HEK293 (cell line): Measurements from ENCODE around the gene STARD13.

Experiments
- CTCF ChIA-PET: fragments of 350-600 bp; formaldehyde crosslinking; extraction: SDS; loops from one replicate; lab custom pipeline; 2021; ENCODE audit warnings: antibody characterized with exemption; lab: Yijun Ruan, JAX
- POLR2A ChIA-PET: fragments of 300-600 bp; formaldehyde crosslinking; extraction: SDS; loops from one replicate; lab custom pipeline; 2020; ENCODE audit warnings: antibody characterized with exemption, inconsistent platforms; lab: Yijun Ruan, JAX
- H3K27ac ChIP-seq: fragments of 200-500 bp; sonication (Bioruptor generic); 2 replicates; pipeline ENCODE4 v1.5.1; 2014; ENCODE audit warnings: low read depth, low read length, control low read depth, inconsistent platforms; ENCODE audit errors: extremely low read depth
- H3K36me3 ChIP-seq, 2 experiments: fragments of 200-500 bp in 1 of 2; sonication (Bioruptor generic) in 1 of 2; 1 replicate in 1 of 2; 2 replicates in 1 of 2; pipeline ENCODE4 v1.5.1; 2014 to 2017; ENCODE audit warnings: inconsistent platforms in 2 of 2, low read length in 2 of 2; ENCODE audit not compliant: control insufficient read depth in 2 of 2, insufficient read depth in 1 of 2
- H3K4me1 ChIP-seq: fragments of 200-500 bp; sonication (Bioruptor generic); 2 replicates; pipeline ENCODE4 v1.5.1; 2014; ENCODE audit warnings: mild to moderate bottlenecking, low read length, inconsistent platforms; ENCODE audit not compliant: control insufficient read depth, insufficient read depth
- H3K4me3 ChIP-seq: 2 replicates; pipeline ENCODE4 v1.5.1; 2011; ENCODE audit warnings: low read depth, mild to moderate bottlenecking, control low read depth, low read length, moderate library complexity
- H3K9me3 ChIP-seq: fragments of 200-500 bp; sonication (Bioruptor generic); 2 replicates; pipeline ENCODE4 v1.5.1; 2014; ENCODE audit warnings: low read depth, low read length, inconsistent platforms; ENCODE audit not compliant: control insufficient read depth, insufficient read depth
- HIC1 ChIP-seq: fragments of 450-650 bp; formaldehyde crosslinking; IDR thresholded peaks from 2 replicates; pipeline ENCODE4 v1.5.1; 2016; ENCODE audit warnings: missing biosample characterization, missing genetic modification characterization
- MYNN ChIP-seq: fragments of 450-650 bp; formaldehyde crosslinking; IDR thresholded peaks from 2 replicates; pipeline ENCODE4 v1.5.1; 2016; ENCODE audit warnings: missing biosample characterization, missing genetic modification characterization, borderline replicate concordance
- SCRT1 ChIP-seq: fragments of 450-650 bp; formaldehyde crosslinking; IDR thresholded peaks from 2 replicates; pipeline ENCODE4 v1.5.1; 2016; ENCODE audit warnings: missing biosample characterization, missing genetic modification characterization, borderline replicate concordance
- SCRT2 ChIP-seq: fragments of 450-650 bp; formaldehyde crosslinking; IDR thresholded peaks from 2 replicates; pipeline ENCODE4 v1.5.1; 2016; ENCODE audit warnings: missing biosample characterization, missing genetic modification characterization
- SP2 ChIP-seq: fragments of 450-650 bp; formaldehyde crosslinking; IDR thresholded peaks from 2 replicates; pipeline ENCODE4 v1.5.1; 2016; ENCODE audit warnings: missing biosample characterization, missing genetic modification characterization
- TRIM28 ChIP-seq: IDR thresholded peaks from 2 replicates; pipeline ENCODE4 v1.6.1; 2011; ENCODE audit warnings: low read length, control low read depth, borderline replicate concordance
- WT1 ChIP-seq: fragments of 450-650 bp; formaldehyde crosslinking; IDR thresholded peaks from 2 replicates; pipeline ENCODE4 v1.5.1; 2016; ENCODE audit warnings: missing biosample characterization, missing genetic modification characterization
- ZFHX2 ChIP-seq: fragments of 450-650 bp; formaldehyde crosslinking; conservative IDR thresholded peaks from 2 replicates; pipeline ENCODE4 v1.5.1; 2016; ENCODE audit warnings: missing biosample characterization, missing genetic modification characterization
- ZNF18 ChIP-seq: fragments of 450-650 bp; formaldehyde crosslinking; IDR thresholded peaks from 2 replicates; pipeline ENCODE4 v1.5.1; 2016; ENCODE audit warnings: missing biosample characterization, missing genetic modification characterization
- ZNF19 ChIP-seq: fragments of 450-650 bp; formaldehyde crosslinking; IDR thresholded peaks from 2 replicates; pipeline ENCODE4; 2016; ENCODE audit warnings: missing biosample characterization, missing genetic modification characterization, low read depth
- ZNF394 ChIP-seq: fragments of 450-650 bp; formaldehyde crosslinking; IDR thresholded peaks from 2 replicates; pipeline ENCODE4 v1.5.1; 2016; ENCODE audit warnings: missing biosample characterization, missing genetic modification characterization, mild to moderate bottlenecking, moderate library complexity, borderline replicate concordance
- ZNF433 ChIP-seq: fragments of 450-650 bp; formaldehyde crosslinking; IDR thresholded peaks from 2 replicates; pipeline ENCODE4 v1.5.1; 2016; ENCODE audit warnings: missing biosample characterization, missing genetic modification characterization, low read depth
- ZNF560 ChIP-seq: fragments of 450-650 bp; formaldehyde crosslinking; IDR thresholded peaks from 2 replicates; pipeline ENCODE4 v1.5.1; 2017; ENCODE audit warnings: missing biosample characterization, missing genetic modification characterization, borderline replicate concordance
- ZNF600 ChIP-seq: fragments of 450-650 bp; formaldehyde crosslinking; IDR thresholded peaks from 2 replicates; pipeline ENCODE4 v1.5.1; 2016; ENCODE audit warnings: missing biosample characterization, missing genetic modification characterization
- ZNF621 ChIP-seq: fragments of 450-650 bp; formaldehyde crosslinking; IDR thresholded peaks from 2 replicates; pipeline ENCODE4 v1.5.1; 2017; ENCODE audit warnings: missing biosample characterization, missing genetic modification characterization
- ZNF777 ChIP-seq: fragments of 450-650 bp; formaldehyde crosslinking; IDR thresholded peaks from 2 replicates; pipeline ENCODE4 v1.5.1; 2017; ENCODE audit warnings: missing biosample characterization, missing genetic modification characterization, borderline replicate concordance
- ZNF785 ChIP-seq: fragments of 450-650 bp; formaldehyde crosslinking; IDR thresholded peaks from 2 replicates; pipeline ENCODE4 v1.5.1; 2016; ENCODE audit warnings: missing biosample characterization, missing genetic modification characterization
- TF ChIP-seq, protein P1 (sequence below): fragments of 450-650 bp; formaldehyde crosslinking; IDR thresholded peaks from 2 replicates; pipeline ENCODE4 v1.5.1; 2016; ENCODE audit warnings: missing biosample characterization, missing genetic modification characterization
- TF ChIP-seq, protein P2 (sequence below): fragments of 450-650 bp; formaldehyde crosslinking; IDR thresholded peaks from 2 replicates; pipeline ENCODE4 v1.5.1; 2016; ENCODE audit warnings: missing biosample characterization, missing genetic modification characterization
- TF ChIP-seq, protein P3 (sequence below): IDR thresholded peaks from 2 replicates; pipeline ENCODE4 v1.6.1; 2011; ENCODE audit warnings: mild to moderate bottlenecking, low read depth, low read length, borderline replicate concordance
- TF ChIP-seq, protein P4 (sequence below): fragments of 450-650 bp; formaldehyde crosslinking; IDR thresholded peaks from 2 replicates; pipeline ENCODE4 v1.5.1; 2016; ENCODE audit warnings: missing biosample characterization, missing genetic modification characterization

Gene STARD13

DNA sequence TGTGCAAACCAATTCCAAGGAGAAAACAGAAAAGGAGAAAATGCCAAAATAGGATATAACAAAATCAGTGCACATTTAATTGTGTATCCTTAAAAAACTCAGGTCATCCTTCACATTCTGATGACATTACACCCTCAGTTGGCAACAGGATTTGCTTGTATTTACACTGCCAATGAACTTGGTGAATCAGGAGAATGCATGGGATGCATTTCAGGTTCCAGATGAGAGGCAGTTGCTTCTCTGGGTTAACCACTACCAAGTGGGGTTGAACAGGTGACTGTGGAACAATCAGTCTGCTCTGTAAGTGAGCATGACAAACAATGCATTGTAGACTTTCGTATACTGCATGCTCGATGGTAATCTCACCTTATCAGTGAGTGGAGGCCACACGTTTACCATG lies 79.1 kb downstream of the STARD13 start:
- H3K36me3 ChIP-seq = no peaks in the 10 kb centered on the region
- ChIA-PET POLR2A (no interaction called here), CTCF (no interaction called here)
- H3K27ac ChIP-seq = no peak overlapping the region
- no peak overlapping the region for H3K4me3 ChIP-seq
- no peaks in the 10 kb centered on the region for H3K4me1 ChIP-seq
- no peak for TF ChIP-seq TRIM28
- 0 out of 2 replicates have a peak, but pooled peaks have one; percentile 25 for TF ChIP-seq SCRT2 (tag by site-specific recombination)
- TF ChIP-seq ZNF600 (tag by site-specific recombination) = no peak
- no peak for TF ChIP-seq SCRT1
- TF ChIP-seq ZNF560 (tag by site-specific recombination) = no peak
- H3K9me3 ChIP-seq = no peaks in the 10 kb centered on the region

DNA sequence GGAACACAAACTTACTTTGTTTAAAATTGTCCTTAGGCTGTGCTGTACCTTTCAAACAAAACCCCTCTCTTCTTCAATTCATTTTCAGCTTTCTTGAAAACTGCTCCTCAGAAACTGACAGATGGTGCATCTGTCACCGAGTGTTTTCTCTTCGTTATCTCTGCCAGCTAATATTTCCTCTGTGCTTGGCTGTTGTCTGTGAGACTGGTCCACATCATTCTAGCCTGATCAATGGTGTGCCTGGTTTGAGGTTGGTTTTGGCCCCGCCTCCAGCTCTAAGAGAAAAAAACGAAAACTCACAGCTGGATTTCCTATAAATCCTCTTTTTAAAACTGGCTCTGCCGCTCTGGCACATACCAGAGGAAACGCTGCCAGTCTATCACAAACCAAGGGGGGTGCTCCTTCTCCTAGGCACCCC lies 79.7 kb downstream of the STARD13 start:
- TF ChIP-seq, protein P1, sequence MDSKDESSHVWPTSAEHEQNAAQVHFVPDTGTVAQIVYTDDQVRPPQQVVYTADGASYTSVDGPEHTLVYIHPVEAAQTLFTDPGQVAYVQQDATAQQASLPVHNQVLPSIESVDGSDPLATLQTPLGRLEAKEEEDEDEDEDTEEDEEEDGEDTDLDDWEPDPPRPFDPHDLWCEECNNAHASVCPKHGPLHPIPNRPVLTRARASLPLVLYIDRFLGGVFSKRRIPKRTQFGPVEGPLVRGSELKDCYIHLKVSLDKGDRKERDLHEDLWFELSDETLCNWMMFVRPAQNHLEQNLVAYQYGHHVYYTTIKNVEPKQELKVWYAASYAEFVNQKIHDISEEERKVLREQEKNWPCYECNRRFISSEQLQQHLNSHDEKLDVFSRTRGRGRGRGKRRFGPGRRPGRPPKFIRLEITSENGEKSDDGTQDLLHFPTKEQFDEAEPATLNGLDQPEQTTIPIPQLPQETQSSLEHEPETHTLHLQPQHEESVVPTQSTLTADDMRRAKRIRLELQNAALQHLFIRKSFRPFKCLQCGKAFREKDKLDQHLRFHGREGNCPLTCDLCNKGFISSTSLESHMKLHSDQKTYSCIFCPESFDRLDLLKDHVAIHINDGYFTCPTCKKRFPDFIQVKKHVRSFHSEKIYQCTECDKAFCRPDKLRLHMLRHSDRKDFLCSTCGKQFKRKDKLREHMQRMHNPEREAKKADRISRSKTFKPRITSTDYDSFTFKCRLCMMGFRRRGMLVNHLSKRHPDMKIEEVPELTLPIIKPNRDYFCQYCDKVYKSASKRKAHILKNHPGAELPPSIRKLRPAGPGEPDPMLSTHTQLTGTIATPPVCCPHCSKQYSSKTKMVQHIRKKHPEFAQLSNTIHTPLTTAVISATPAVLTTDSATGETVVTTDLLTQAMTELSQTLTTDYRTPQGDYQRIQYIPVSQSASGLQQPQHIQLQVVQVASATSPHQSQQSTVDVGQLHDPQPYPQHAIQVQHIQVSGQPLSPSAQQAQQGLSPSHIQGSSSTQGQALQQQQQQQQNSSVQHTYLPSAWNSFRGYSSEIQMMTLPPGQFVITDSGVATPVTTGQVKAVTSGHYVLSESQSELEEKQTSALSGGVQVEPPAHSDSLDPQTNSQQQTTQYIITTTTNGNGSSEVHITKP (tag by site-specific recombination) = 0 out of 2 replicates have a peak, but pooled peaks have one; percentile 12
- TF ChIP-seq SP2 (tag by site-specific recombination) = no peak
- TF ChIP-seq, all 188 proteins: peak for 1
- Histone ChIP-seq H3K36me3 (no peaks in the 10 kb centered on the region), H3K4me3 (no peak overlapping the region), H3K9me3 (no peaks in the 10 kb centered on the region), H3K4me1 (no peaks in the 10 kb centered on the region), H3K27ac (no peak overlapping the region)
- POLR2A ChIA-PET = no interaction called here
- CTCF ChIA-PET = no interaction called here

DNA sequence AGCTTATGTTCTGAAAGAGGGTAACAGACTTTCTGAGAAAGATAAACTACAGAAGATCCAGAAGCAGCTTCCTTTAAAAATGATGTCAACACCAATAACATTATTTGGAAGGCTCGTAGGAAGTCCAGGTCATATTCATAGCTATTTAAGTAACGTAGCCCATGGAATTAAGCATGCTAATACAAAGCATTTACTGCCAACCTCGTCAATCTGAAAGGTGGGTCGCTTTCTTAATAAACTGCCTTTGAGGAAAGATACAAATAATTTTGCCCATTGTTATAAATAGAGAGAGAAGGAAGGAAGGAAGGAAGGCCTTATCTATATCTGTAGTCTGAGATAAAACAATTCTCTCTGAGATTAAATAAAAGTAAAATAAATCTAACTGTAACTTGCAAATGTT lies 80.3 kb downstream of the STARD13 start:
- ChIA-PET POLR2A (no interaction called here), CTCF (no interaction called here)
- Histone ChIP-seq H3K9me3 (no peaks in the 10 kb centered on the region), H3K27ac (no peak overlapping the region), H3K36me3 (no peaks in the 10 kb centered on the region), H3K4me3 (no peak overlapping the region), H3K4me1 (no peaks in the 10 kb centered on the region)
- TF ChIP-seq ZNF621 (tag by site-specific recombination) (no peak), ZNF785 (tag by site-specific recombination) (no peak), WT1 (tag by site-specific recombination) (no peak), ZFHX2 (tag by site-specific recombination) (no peak), MYNN (no peak), ZNF433 (no peak), HIC1 (no peak), ZNF19 (tag by site-specific recombination) (no peak), ZNF777 (tag by site-specific recombination) (no peak), ZNF394 (tag by site-specific recombination) (no peak), ZNF18 (tag by site-specific recombination) (no peak)
- TF ChIP-seq, protein P2, sequence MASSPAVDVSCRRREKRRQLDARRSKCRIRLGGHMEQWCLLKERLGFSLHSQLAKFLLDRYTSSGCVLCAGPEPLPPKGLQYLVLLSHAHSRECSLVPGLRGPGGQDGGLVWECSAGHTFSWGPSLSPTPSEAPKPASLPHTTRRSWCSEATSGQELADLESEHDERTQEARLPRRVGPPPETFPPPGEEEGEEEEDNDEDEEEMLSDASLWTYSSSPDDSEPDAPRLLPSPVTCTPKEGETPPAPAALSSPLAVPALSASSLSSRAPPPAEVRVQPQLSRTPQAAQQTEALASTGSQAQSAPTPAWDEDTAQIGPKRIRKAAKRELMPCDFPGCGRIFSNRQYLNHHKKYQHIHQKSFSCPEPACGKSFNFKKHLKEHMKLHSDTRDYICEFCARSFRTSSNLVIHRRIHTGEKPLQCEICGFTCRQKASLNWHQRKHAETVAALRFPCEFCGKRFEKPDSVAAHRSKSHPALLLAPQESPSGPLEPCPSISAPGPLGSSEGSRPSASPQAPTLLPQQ = no peak
- TF ChIP-seq, protein P3, sequence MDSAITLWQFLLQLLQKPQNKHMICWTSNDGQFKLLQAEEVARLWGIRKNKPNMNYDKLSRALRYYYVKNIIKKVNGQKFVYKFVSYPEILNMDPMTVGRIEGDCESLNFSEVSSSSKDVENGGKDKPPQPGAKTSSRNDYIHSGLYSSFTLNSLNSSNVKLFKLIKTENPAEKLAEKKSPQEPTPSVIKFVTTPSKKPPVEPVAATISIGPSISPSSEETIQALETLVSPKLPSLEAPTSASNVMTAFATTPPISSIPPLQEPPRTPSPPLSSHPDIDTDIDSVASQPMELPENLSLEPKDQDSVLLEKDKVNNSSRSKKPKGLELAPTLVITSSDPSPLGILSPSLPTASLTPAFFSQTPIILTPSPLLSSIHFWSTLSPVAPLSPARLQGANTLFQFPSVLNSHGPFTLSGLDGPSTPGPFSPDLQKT = no peak
- TF ChIP-seq, protein P4, sequence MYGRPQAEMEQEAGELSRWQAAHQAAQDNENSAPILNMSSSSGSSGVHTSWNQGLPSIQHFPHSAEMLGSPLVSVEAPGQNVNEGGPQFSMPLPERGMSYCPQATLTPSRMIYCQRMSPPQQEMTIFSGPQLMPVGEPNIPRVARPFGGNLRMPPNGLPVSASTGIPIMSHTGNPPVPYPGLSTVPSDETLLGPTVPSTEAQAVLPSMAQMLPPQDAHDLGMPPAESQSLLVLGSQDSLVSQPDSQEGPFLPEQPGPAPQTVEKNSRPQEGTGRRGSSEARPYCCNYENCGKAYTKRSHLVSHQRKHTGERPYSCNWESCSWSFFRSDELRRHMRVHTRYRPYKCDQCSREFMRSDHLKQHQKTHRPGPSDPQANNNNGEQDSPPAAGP = no peak
